Femur (tissue), 1 donor: ENCODE data around the gene CENPP.
A peak's percentile ranks its signal among the peaks of the same experiment; 100 is the strongest.
"Not testable (repeated sequence)": the region's sequence is repeated elsewhere in the genome, so short reads cannot be mapped to it uniquely, and the experiment has no call there.

Source experiments
- DNase-seq: peaks from one replicate; pipeline ENCODE4 v3.0.0-alpha.2; 2017

CENPP gene

GRCh38 chr9:92384375-92384774 is 58.6 kb downstream of the CENPP start:
- no peak for DNase-seq

DNA sequence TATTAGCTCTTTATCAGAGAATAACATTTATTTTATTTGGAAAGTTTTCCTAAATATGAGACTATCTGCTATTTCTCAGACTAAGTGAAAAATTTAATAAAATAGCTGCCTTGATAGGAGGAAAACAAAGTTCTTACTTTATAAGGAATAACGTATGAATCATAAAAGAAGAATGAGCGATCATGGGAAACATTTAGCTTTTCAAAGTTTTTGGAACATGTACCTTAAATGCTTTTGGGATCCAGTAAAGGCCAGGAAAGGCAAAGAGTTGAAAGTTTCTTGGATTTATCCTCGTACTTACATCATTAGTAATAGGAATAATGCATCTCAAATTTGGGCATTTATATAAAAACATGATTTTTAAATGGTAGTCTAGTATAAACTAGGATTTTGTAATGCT is 59.2 kb downstream of the CENPP start:
- no peak for DNase-seq

DNA sequence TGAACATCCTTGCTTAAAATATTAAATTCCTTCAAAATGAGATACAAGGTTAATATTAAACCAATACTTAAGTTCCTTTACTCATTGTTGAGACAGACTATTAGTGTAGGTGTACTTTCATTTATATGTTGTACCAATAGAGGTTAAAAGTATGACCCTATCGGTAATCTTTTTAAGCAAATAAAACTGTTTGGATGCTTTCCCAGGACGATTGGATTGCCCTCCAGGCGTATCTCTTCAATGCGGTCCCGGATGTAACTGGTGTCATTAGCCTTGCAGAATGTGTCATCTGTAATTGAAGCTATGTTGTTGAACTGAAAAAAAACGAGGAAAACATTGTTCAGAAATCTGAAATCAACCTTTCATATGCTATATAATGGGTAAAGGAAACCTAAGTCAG is 59.7 kb downstream of the CENPP start:
- DNase-seq, result no peak

DNA sequence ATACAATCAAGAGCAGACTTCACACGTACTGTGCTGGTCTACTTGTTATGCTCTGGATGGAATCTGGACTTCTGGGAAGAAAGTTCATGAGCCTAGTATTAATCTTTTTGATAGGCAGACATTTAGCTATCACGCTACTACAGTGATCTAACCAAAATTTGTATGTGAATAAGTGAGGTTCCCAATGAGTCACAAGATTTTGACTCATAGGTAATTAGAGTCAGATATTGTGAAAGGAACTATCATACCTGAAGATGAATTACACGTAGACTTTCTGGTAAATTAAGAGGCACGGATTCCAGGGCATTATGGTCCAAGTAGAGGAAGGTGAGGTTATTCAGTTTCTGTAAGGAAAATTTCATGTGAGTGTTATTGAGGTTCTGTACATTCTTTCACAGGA is 60.2 kb downstream of the CENPP start:
- DNase-seq, result no peak

- DNase-seq, result no peak
These were observed 66.9 kb downstream of the CENPP start for GRCh38 chr9:92392690-92393089.

- DNase-seq, result no peak
These were observed 67.9 kb downstream of the CENPP start for GRCh38 chr9:92393686-92394085.

DNA sequence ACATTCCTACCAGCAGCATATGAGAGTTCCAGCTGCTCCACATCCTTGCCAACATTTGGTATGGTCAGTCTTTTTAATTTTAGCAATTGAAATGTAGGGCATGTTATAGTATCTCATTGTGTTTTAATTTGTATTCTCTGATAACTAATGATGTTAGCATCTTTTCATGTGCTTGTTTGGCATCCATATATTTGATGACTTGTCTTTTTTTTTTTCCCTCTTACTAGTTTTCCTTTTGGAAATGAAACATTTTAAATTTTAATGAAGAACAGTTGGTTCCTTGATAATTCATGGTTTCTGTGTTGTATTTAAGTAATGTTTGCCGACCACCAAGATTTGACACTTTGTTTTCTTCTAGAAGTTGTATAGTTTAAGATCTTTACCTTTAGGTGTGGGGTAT is 69.9 kb downstream of the CENPP start:
- DNase-seq, result no peak

GRCh38 chr9:92397853-92398252 is 72.1 kb downstream of the CENPP start:
- no peak for DNase-seq

DNA sequence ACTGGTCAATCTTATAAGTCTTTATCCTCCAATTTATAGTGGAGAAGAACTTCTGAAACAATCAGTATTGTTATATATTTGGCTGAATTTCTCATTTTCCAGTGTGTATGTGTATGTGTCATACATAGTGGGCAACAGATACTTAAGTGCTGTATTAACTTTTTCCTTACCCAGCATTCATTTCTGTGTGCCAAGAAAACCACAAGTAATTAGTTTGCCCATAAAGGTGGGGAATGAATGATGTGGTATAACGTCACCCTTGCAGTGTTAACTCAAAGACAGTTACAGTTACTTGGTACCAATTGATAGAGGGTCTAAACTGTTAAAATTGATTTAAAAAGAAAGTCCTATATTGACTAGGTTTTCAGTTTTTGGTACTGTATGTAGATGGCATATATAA is 76.6 kb downstream of the CENPP start:
- no peak for DNase-seq

DNA sequence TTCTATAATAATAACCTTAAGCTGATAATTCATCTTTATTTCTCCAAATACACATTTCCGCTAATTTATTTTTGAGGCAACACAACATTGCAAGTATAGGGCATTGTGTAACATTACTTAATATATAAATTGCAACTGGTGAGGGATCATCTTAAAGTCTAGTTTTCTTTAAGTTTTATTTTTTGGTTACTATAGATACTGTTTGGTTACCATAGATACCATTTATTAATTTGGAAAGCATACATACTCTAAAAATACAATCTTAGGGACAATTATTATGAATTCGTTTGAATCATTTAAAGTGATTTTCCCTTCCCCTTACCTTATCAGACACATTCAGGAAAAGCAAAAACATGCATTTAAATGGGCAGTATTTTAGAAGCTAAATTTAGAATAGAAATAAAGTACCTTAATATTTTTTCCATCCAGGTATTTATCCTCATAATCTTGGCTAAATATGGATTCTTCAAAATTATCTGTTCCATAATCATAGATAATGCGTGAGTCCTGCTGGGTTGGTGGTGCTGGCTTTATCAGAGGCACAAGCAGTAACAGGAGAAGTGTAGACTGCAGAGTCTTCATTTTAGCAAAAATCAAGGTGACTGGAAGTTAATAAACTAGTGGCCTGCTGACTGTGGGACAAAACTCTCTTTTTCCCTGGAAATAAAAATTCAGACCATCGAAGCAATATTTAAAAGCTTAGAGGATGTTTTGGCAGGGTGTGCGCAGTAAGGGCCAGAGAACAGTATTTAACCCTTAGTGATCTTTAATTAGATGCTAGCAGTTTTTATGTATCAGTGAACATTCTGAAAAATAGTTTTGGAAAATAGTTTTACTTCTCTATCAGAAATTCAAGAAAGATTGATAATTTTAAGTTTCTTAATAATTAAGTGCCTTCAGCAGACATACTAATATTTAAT is 77.3 kb downstream of the CENPP start:
- peak; percentile 37 for DNase-seq

DNA sequence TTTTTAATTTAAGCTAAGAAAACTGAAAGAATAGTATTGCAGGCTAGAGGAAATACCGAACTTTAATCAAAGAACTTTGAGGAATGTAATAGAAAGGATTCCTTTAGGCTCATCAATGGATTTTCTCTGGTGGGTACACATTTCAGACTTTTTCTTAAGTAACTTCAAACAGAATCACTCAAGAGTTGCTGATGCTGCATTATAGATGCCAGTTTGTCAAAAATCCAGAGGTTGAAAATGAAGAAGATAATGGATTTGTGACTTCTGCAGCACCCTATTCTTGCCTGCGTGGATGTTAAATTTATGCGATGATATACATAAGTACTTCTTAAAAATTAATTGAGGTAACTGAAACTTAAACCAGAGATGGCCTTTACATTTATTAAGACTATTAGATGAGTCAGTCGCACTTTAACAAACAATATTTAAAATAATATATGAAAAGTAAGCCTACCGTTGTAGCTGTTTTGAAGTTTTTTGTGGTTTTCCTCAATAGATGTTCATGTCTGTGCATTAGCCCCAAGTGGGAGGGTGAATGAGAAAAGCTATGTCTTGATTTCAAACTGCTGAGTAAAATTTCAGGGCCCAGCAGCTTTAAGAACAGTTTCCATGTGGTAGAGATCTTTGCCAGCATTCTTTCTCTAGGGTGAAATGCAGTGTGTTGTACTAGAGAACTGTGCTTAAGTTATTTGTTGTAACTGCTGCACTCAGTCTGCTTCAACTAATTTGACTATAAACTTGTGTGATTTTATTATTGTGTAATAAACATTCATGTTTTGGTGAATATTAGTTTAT is 78.5 kb downstream of the CENPP start, which contains the start of gene OGN:
OGN (minus strand) TSS at position 537 of the 795 bp plus-strand sequence. CDS start 1,171 bp downstream, outside the sequence.
- peak; percentile 64 for DNase-seq

DNA sequence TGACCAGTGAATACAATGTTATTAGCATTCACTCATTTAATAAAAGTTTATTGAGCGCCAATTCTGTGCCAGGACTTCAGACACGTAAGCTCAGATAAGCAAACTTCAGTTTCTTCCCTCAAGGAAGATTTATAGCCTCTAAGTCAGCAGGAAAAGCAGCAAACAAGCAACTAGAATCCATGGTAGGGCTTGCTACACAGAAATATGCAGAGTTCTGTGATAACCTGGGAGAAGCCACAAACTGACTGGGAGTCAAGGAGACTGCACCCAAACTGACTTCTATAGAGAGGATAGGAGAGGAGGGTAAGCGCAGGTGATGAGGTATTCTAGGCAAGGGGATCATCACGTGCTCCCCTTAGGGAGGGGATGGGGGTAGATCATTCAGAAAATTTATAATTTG is 80.1 kb downstream of the CENPP start:
- DNase-seq, result no peak

- DNase-seq, result peak; percentile 43
These were observed 80.7 kb downstream of the CENPP start for GRCh38 chr9:92406477-92406876.

DNA sequence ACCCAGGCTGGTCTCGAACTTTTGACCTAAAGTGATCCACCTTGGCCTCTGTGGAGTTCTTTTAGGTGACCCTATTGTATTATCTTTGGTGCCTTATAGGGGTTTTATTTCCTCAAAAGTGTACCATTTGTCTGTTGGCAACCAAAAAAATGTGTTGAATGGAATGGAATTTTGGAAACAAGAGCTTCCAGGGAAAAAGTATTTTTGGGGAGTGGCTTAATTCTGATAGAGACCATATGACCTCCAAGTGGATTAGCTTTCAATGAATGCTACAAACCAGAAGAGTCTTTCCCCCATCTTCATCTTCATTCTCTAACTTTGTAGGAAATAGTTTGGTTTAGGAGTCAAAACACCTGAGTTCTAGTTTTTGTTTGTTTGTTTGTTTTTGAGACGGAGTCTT is 82.1 kb downstream of the CENPP start:
- no peak for DNase-seq

GRCh38 chr9:92408747-92409478 is 83.2 kb downstream of the CENPP start:
- DNase-seq, result no peak

- not testable (repeated sequence) for DNase-seq
These were observed 85.4 kb downstream of the CENPP start for GRCh38 chr9:92411157-92411556.

DNA sequence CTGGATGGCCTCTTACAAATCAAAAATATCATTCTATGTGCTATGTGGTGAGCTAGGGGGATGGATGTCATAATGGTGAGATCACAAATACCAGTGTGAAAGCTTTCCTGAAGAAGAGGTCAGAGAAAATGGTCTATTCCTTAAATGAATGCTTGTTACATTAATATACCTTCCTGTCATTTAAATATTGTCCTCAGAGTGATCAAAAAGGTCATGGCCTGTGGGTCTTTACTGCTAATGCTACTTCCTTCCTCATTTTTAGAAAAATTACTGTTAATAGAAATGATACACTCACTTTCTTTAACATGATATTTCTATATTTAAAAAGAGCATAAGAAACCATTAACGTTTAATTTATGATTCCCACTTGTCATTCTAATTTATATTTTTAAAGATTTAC is 88.8 kb downstream of the CENPP start:
- no peak for DNase-seq

DNA sequence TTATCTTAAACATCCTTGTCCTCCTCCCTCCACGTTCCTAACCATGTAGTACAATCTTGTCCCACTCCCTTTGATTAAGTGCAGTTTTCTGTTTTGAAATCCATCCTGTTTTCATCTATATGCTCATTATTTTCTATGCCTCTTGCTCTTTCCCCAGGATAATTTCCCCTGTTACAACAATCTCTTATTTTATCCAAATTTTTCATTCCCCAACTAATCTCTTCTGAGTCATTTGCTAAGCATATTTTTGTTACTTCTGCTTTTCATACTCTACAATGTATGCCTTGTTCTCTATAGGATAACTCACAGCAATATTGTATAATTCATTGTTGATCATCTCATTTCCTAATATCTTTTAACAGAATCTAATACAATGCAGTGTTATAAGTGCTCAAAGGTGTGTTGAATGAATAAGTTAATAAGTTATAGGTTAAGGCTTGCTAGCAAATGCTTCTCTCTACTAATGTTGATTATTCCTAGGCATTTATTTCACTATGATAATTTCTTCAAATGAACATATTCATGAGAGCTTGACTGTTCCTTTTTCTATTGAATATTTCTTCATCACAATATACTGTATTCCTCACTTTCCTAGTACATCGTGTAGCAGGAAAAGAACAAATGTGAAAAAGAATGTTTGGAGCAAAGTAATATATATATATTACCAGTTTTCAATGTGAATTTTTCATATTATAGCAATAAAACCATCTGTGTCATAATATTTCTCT is 97.0 kb downstream of the CENPP start:
- DNase-seq, result no peak

GRCh38 chr9:92423612-92424011 is 97.9 kb downstream of the CENPP start:
- no peak for DNase-seq

- DNase-seq, result no peak
These were observed 98.6 kb downstream of the CENPP start, which contains the start of gene OMD for GRCh38 chr9:92424340-92424739. Gene OMD, minus strand, starts transcription at chr9:92424471. Its CDS starts 6,913 bp downstream, at chr9:92417558.

DNA sequence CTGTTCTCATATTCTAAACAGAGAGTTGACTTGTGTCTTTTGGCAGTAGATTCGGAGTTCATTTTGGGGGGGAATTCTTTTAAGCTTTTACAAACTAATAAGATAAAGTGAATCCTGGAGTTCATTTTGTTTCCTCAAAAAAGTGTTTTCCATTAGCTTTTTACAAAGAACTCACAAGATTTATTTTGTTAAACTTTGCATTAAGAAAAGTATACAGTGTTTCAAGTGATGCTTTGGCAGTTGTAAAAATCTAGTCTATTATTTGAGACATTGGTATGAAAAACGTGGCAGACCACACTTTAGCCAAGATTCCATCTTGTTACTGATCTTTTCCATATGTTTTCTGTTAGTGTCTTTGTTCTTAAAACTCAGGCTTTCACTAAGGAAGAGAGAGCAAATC is 99.7 kb downstream of the CENPP start:
- DNase-seq, result peak; percentile 59

DNA sequence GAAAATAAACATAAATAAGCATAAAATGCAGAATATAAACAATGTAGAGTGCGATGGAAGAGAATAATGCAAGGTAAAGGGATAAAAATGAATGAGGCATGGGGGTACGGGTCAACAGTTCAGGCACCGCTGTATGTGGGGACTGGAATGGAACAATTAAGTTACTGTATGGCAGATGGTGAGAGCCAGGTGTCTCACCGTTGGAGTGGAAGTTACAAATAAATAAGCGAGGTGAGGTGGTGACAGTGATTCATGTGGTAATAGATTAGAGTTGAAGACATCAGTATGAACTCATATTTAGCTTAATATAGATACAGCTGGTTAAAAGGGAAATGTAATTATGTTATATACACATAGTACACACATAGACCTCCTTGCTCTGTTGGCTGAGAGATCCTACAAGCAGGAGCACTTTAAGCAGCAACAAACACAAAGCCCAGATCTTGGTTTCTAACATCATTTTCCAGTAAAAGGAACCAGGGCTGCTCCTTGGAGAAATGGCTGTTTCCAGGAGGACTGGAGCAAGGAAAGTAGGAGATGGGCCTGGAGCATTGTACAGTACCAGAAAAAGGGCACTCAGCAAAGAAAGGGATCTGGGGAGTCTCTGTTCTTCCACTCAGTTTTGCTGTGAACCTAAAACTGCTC is 100.9 kb downstream of the CENPP start:
- DNase-seq, result peak; percentile 30
